Astrocyte of the spinal cord (primary cell): ENCODE data around the gene C13orf46.

Experiments
- DNase-seq: peaks from one replicate; pipeline ENCODE4 v3.0.0; 2011; ENCODE audit warnings: low read depth, low spot score
- H3K4me3 ChIP-seq: 2 replicates; pipeline ENCODE4 v1.5.1; 2011; ENCODE audit warnings: low read depth, mild to moderate bottlenecking, low read length, moderate library complexity
- CTCF ChIP-seq: IDR thresholded peaks from 2 replicates; pipeline ENCODE4 v1.5.1; 2012; ENCODE audit warnings: low read depth, mild to moderate bottlenecking, low read length, inconsistent platforms
- in situ Hi-C: cut with HindIII; loops from 2 replicates; pipeline ENCODE4 v1.10.0; 2017; ENCODE audit warnings: low sequenced_read_pairs

C13orf46 gene

GRCh38 chr13:113927661-113928581 is 46.0 kb downstream of the C13orf46 start:
- no peak for TF ChIP-seq CTCF
- H3K4me3 ChIP-seq = no peak overlapping the region
- in situ Hi-C loops = no loop called here
- peak; percentile 89 for DNase-seq

- TF ChIP-seq CTCF = no peak
- no peak overlapping the region for H3K4me3 ChIP-seq
- in situ Hi-C loops = no loop called here
- DNase-seq = no peak
Observed at GRCh38 chr13:113926951-113927660, 46.8 kb downstream of the C13orf46 start.

GRCh38 chr13:113926301-113926761 is 47.5 kb downstream of the C13orf46 start:
- in situ Hi-C loops = no loop called here
- no peak for TF ChIP-seq CTCF
- H3K4me3 ChIP-seq = no peak overlapping the region
- no peak for DNase-seq

GRCh38 chr13:113924184-113924901 is 49.5 kb downstream of the C13orf46 start:
- no peak overlapping the region for H3K4me3 ChIP-seq
- no peak for DNase-seq
- in situ Hi-C loops = no loop called here
- no peak for TF ChIP-seq CTCF

- DNase-seq = no peak
- in situ Hi-C loops = no loop called here
- H3K4me3 ChIP-seq = no peak overlapping the region
- no peak for TF ChIP-seq CTCF
Observed at GRCh38 chr13:113923376-113924063, 50.4 kb downstream of the C13orf46 start.
